Measurements from ENCODE around the gene AXL. TPM values are rescaled to one million over a fixed set of nuclear protein-coding genes. Genes with fewer than 3 reads are reported as not detected.
"Not testable (repeated sequence)": the region's sequence is repeated elsewhere in the genome, so short reads cannot be mapped to it uniquely, and the experiment has no call there.

Gene AXL
- total RNA-seq, 1 experiment from 2014 or later = 128 TPM

- TF ChIP-seq SIN3A (IDR thresholded peaks at IDR 0.05; ENCODE audit: borderline replicate concordance, insufficient read depth, low read depth, low read length) (peak; percentile 7; the same call in 1 of the 2 replicates), POLR2AphosphoS5 (IDR thresholded peaks at IDR 0.05; ENCODE audit: low read depth, low read length) (no peak; the same call in 1 of the 2 replicates)
- ATAC-seq (peak; percentile 80), DNase-seq (ENCODE audit: low read depth, low spot score) (no peak)
- H3K4me3 ChIP-seq (ENCODE audit: low read depth in 2 of 2, low read length in 2 of 2) = peak overlapping the region; percentile 24 to 32
- BruUV-seq (replicated peaks) = no TSS peak
- H3K9me3 ChIP-seq (ENCODE audit: control insufficient read depth, insufficient read depth, low read depth, low read length) = no peaks in the 10 kb centered on the region
- no peaks in the 10 kb centered on the region for H3K27me3 ChIP-seq (ENCODE audit: control insufficient read depth, insufficient read depth, low read length)
- ChIA-PET POLR2A (no interaction called here), CTCF (no interaction called here)
- intact Hi-C loops (cut with micrococcal nuclease; ENCODE audit: unreplicated experiment) = no loop called here
- H3K4me1 ChIP-seq (ENCODE audit: control insufficient read depth, insufficient read depth, low read length) = peaks cover 31% of the 10 kb centered on the region
- H3K36me3 ChIP-seq (ENCODE audit: control insufficient read depth, insufficient read depth, low read length) = no peaks in the 10 kb centered on the region; the same call in 1 of the 2 replicates
- in situ Hi-C loops (cut with HindIII; ENCODE audit: low pct_unique_long_range_greater_than_20kb, low sequenced_read_pairs) = no loop called here
- H3K27ac ChIP-seq (ENCODE audit: low read length) = peak overlapping the region; percentile 84
Measured at GRCh38 chr19:41226053-41226873, 7.2 kb downstream of the AXL start.

GRCh38 chr19:41226874-41227390 lies 7.9 kb downstream of the AXL start:
- TF ChIP-seq TCF7L2 (IDR thresholded peaks at IDR 0.05; ENCODE audit: low read depth, low read length) = no peak
- TF ChIP-seq CTCF (IDR thresholded peaks at IDR 0.05) = no peak
- TF ChIP-seq SIN3A (IDR thresholded peaks at IDR 0.05; ENCODE audit: borderline replicate concordance, insufficient read depth, low read depth, low read length) = no peak
- TF ChIP-seq REST (IDR thresholded peaks at IDR 0.05; ENCODE audit: insufficient read depth in 1 of 2, low read depth in 2 of 2, low read length in 1 of 2) = no peak
- no peak for TF ChIP-seq POLR2AphosphoS5 (IDR thresholded peaks at IDR 0.05; ENCODE audit: low read depth, low read length)
- intact Hi-C loops (cut with micrococcal nuclease; ENCODE audit: unreplicated experiment) (no loop called here), in situ Hi-C loops (cut with HindIII; ENCODE audit: low pct_unique_long_range_greater_than_20kb, low sequenced_read_pairs) (no loop called here)
- ChIA-PET CTCF (no interaction called here), POLR2A (no interaction called here)
- H3K27me3 ChIP-seq (ENCODE audit: control insufficient read depth, insufficient read depth, low read length) = no peaks in the 10 kb centered on the region
- ATAC-seq (no peak), DNase-seq (ENCODE audit: low read depth, low spot score) (no peak)
- no peaks in the 10 kb centered on the region; the same call in 1 of the 2 replicates for H3K36me3 ChIP-seq (ENCODE audit: control insufficient read depth, insufficient read depth, low read length)
- H3K9me3 ChIP-seq (ENCODE audit: control insufficient read depth, insufficient read depth, low read depth, low read length) = no peaks in the 10 kb centered on the region
- H3K4me3 ChIP-seq (ENCODE audit: low read depth in 2 of 2, low read length in 2 of 2) = peak overlapping the region; percentile 24 to 32; a peak in 3 of 4 replicates
- peaks cover 25% of the 10 kb centered on the region for H3K4me1 ChIP-seq (ENCODE audit: control insufficient read depth, insufficient read depth, low read length)
- BruUV-seq (replicated peaks) = no TSS peak
- peak overlapping the region; percentile 84 for H3K27ac ChIP-seq (ENCODE audit: low read length)

- no TSS peak for BruUV-seq (replicated peaks)
- intact Hi-C loops (cut with micrococcal nuclease; ENCODE audit: unreplicated experiment) = no loop called here
- ATAC-seq = no peak
- ChIA-PET POLR2A (no interaction called here), CTCF (no interaction called here)
- TF ChIP-seq SIN3A (IDR thresholded peaks at IDR 0.05; ENCODE audit: borderline replicate concordance, insufficient read depth, low read depth, low read length) (no peak), POLR2AphosphoS5 (IDR thresholded peaks at IDR 0.05; ENCODE audit: low read depth, low read length) (no peak), REST (IDR thresholded peaks at IDR 0.05; ENCODE audit: insufficient read depth in 1 of 2, low read depth in 2 of 2, low read length in 1 of 2) (no peak)
- in situ Hi-C loops (cut with HindIII; ENCODE audit: low pct_unique_long_range_greater_than_20kb, low sequenced_read_pairs) = no loop called here
- H3K27ac ChIP-seq (ENCODE audit: low read length) = peak overlapping the region; percentile 84
- no peaks in the 10 kb centered on the region for H3K27me3 ChIP-seq (ENCODE audit: control insufficient read depth, insufficient read depth, low read length)
- H3K4me3 ChIP-seq (ENCODE audit: low read depth in 2 of 2, low read length in 2 of 2) = no peak overlapping the region
- H3K4me1 ChIP-seq (ENCODE audit: control insufficient read depth, insufficient read depth, low read length) = peaks cover 21% of the 10 kb centered on the region
- DNase-seq (ENCODE audit: low read depth, low spot score) = no peak
- H3K9me3 ChIP-seq (ENCODE audit: control insufficient read depth, insufficient read depth, low read depth, low read length) = no peaks in the 10 kb centered on the region
- no peaks in the 10 kb centered on the region; the same call in 1 of the 2 replicates for H3K36me3 ChIP-seq (ENCODE audit: control insufficient read depth, insufficient read depth, low read length)
Measured at GRCh38 chr19:41228486-41228885, 9.5 kb downstream of the AXL start.

- ATAC-seq; CTCF ChIA-PET; H3K36me3 ChIP-seq (ENCODE audit: control insufficient read depth, insufficient read depth, low read length); in situ Hi-C loops (cut with HindIII; ENCODE audit: low pct_unique_long_range_greater_than_20kb, low sequenced_read_pairs); H3K4me3 ChIP-seq (ENCODE audit: low read depth in 2 of 2, low read length in 2 of 2); H3K9me3 ChIP-seq (ENCODE audit: control insufficient read depth, insufficient read depth, low read depth, low read length); POLR2A ChIA-PET; BruUV-seq (replicated peaks); H3K27me3 ChIP-seq (ENCODE audit: control insufficient read depth, insufficient read depth, low read length); DNase-seq (ENCODE audit: low read depth, low spot score); intact Hi-C loops (cut with micrococcal nuclease; ENCODE audit: unreplicated experiment): not testable (repeated sequence)
- Histone ChIP-seq H3K27ac (ENCODE audit: low read length) (peak overlapping the region; percentile 66), H3K4me1 (ENCODE audit: control insufficient read depth, insufficient read depth, low read length) (peaks cover 13% of the 10 kb centered on the region)
Measured at GRCh38 chr19:41229338-41229737, 10.3 kb downstream of the AXL start.

Measured in Panc1 (cell line).